G401 (cell line): ENCODE results near the gene TEKTIP1. TPM values are rescaled to one million over a fixed set of nuclear protein-coding genes. Genes with fewer than 3 reads are reported as not detected.

ENCODE experiments used
- DNase-seq: peaks from one replicate; pipeline ENCODE4 v3.0.0-alpha.2; 2015; ENCODE audit warnings: low spot score
- in situ Hi-C: cut with HindIII; loops from 2 replicates; pipeline ENCODE4 v1.10.0; 2016; ENCODE audit warnings: low sequenced_read_pairs, mixed read lengths
- total RNA-seq: library from RNA; depleted of rRNA; stranded (reverse); fragments of >200 nt; shearing (Covaris generic); gene quantifications from 2 replicates; pipeline ENCODE4 v1.2.3, GENCODE V29; 2014

Gene TEKTIP1
- total RNA-seq, 1 experiment from 2014 or later, result not detected

DNA sequence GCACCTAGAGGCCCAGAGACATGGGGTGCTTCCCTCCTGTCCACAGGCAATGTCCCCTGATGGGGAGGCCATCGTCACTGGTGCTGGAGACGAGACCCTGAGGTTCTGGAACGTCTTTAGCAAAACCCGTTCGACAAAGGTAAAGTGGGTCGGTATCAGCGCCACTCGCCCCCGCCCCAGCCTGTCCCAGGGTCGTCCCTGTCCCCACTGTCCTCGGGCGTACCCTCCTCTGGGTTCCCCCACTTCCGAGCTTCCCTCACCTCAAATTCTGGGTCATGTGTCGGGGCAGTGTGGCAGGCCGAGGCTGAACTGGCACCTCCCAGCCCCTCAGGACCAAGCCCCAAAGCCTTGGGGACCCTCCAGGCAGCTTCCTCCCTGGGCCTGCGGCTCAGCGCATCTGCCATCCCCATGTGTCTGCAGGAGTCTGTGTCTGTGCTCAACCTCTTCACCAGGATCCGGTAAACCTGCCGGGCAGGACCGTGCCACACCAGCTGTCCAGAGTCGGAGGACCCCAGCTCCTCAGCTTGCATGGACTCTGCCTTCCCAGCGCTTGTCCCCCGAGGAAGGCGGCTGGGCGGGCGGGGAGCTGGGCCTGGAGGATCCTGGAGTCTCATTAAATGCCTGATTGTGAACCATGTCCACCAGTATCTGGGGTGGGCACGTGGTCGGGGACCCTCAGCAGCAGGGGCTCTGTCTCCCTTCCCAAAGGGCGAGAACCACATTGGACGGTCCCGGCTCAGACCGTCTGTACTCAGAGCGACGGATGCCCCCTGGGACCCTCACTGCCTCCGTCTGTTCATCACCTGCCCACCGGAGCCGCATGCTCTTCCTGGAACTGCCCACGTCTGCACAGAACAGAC is 4.4 kb upstream of the TEKTIP1 start:
- in situ Hi-C loops, result no loop called here

DNA sequence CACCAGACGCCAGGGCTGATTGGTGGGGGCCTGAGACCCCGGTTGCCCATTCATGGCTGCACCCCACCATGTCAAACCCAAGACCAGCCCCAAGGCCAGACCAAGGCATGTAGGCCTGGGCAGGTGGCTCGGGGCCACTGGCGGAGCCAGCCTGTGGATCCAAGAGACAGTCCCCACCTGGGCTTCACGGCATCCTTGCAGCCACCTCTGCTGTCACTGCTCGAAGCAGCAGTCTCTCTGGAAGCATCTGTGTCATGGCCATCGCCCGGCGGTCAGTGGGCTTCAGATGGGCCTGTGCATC is 3.8 kb upstream of the TEKTIP1 start:
- no peak for DNase-seq
- in situ Hi-C loops, result no loop called here

More for the DNA sequence above, 4.4 kb upstream of the TEKTIP1 start:
- DNase-seq, result no peak

DNA sequence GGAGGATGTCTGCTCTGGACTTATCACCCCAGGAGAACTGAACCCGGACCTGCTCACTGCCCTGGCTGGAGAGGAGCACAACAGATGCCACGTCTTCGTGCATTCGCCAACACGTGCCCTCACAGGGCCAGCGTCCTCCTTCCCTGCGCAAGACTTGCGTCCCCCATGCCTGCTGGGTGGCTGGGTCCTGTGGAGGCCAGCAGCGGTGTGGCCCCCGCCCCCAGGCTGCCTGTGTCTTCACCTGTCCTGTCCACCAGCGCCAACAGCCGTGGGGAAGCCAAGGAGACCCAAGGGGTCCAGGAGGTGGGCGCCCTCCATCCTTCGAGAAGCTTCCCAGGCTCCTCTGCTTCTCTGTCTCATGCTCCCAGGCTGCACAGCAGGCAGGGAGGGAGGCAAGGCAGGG is 3.4 kb upstream of the TEKTIP1 start:
- in situ Hi-C loops, result no loop called here
- DNase-seq, result no peak

DNA sequence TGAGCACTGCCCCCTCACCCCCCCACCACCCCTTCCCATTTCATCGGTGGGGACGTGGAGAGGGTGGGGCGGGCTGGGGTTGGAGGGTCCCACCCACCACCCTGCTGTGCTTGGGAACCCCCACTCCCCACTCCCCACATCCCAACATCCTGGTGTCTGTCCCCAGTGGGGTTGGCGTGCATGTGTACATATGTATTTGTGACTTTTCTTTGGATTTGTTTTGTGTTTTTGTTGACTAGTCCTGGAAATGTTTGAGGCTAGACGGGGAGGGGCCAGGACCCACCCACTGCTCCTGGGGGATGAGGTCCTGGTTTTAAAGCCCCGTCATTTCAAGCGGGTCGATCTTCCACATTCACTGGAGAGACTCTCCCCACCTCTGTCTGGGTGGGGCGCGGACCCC is 3.0 kb upstream of the TEKTIP1 start:
- in situ Hi-C loops, result no loop called here

DNA sequence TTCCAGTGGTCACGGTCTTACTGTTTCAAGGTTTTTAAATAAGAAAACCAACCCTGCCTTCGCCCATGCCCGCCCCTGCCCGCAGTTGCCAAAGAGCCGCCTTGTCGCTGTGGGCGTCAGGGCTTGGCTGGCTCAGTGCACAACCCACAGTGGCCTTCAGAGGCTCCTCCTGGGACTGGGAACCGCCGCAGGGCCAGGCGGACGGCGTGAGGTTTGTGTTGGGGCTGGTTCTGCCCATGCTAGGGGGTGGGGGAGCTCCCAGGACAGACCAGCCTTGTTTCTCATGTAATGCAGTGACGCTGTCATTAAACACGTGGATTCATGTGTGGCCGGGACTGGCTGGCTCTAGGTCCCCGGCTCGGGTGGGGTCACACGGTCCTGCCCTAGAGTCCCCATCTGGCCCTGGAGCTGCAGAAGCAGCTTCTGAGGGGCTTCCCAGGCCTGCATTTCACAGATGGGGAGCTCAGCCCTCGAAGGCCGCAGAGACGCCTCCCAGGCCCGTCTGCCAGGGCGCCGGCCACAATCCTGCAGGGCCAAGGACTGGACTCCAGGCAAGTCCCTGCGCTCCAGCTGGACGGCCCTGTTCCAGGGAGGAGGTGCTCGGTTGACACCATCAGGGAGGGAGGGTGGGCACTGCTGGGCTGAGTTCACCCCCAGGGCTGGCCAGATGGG is 2.4 kb upstream of the TEKTIP1 start:
- DNase-seq, result no peak
- in situ Hi-C loops, result no loop called here

More for the DNA sequence above, 3.0 kb upstream of the TEKTIP1 start:
- no peak for DNase-seq

DNA sequence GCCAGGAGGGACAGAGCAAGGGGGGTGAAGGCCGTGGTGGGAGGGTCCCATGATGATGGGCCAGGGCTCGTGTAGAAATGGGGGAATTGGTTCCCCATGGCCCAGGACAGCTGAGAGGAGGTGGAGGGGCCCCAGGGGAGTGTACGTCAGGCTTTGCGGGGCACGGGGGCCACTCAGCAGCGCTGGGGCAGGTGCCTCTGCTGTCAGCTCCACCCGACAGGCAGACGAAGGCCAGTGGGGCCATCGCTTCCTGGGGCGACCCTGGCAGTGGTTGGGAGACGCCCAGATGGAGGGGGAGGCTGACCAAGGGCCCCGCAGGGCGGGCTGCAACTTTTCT is 1.9 kb upstream of the TEKTIP1 start:
- DNase-seq, result no peak

DNA sequence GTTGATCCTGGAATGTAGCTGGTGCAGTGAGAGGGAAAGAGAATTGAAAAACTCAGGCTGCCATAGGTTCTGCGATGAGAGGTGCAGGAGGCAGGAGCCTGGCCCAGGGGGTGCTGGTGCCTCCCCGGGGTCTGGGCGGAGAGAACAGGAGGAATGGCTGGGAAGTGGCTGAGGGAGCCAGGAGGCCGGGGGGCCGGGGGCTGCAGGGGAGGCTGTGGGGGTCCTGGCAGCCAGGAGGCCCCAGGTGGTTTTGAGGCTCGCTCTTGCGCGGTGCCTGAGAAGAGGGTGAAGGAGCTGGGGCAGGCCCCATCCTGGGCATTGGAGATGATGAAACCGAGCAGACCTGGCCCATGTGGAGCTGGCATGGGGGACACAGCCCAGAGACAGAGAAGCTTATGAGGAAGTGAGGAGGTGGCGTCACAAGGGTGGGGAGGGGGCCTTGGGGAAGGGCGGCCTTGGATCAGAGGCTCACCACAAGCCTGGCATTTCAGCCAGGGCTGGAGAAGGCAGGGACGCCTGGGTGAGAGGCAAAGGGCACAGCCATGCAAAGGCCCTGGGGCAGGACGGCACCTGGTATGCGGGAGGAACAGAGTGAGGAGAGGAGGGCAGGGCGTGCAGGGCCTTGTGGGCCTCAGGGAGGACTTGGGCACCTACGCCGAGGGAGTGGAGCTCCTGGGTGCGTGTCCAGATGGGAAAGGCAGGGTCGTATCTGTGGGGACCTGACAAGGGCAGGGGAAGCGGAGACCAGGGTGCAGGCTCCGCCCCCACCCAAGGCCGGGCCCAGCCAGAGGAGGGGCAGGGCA is 1.3 kb upstream of the TEKTIP1 start:
- DNase-seq, result no peak

More for the DNA sequence above, 1.9 kb upstream of the TEKTIP1 start:
- in situ Hi-C loops, result no loop called here

DNA sequence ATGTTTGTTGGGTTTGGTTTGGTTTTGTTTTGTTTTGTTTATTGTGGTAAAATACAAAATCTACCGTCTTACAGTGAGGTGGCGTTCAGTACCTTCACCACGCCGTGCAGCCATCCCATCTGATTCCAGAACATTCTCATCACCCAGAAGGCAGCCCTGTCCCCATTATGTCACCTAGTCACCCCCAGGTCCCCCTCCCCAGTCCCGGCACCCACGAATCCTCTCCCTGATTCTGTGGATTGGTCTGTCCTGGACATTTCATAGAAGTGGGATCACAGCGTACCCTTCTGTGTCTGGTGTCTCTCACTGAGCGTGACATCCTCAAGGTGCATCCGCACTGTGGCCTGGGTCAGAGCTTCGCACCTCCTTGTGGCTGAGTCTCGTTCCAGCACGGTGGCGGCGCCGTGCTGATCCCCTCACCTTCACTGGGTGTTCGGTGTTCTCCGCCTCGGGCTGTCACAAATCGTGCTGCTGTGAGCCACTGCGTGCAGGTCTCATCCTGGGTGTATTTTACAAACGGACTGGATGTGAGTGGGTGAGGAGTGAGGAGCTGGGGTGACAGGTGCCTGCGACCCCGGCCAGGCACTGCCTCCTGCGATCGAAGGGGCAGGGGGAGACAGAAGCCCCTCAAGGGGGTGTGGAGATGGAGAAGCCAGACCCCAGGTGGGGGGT is 580 bp upstream of the TEKTIP1 start:
- DNase-seq, result no peak
- in situ Hi-C loops, result no loop called here

More for the DNA sequence above, 1.3 kb upstream of the TEKTIP1 start:
- in situ Hi-C loops, result no loop called here

DNA sequence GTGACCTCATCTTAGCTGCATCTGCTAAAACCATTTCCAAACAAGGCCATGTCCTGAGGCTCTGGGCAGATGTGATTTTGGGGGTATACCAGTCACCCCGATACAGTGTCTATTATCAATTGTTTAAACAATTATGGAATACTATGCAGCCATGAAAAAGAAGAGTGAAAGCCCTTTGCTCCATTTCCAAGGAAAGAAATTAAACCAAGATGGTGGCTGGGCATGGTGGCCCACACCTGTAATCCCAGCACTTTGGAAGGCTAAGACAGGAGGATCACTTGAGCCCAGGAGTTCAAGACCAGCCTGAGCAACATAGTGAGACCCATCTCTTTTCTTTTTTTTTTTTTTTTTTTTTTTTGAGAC is 763 bp downstream of the TEKTIP1 start:
- in situ Hi-C loops, result no loop called here
- no peak for DNase-seq

DNA sequence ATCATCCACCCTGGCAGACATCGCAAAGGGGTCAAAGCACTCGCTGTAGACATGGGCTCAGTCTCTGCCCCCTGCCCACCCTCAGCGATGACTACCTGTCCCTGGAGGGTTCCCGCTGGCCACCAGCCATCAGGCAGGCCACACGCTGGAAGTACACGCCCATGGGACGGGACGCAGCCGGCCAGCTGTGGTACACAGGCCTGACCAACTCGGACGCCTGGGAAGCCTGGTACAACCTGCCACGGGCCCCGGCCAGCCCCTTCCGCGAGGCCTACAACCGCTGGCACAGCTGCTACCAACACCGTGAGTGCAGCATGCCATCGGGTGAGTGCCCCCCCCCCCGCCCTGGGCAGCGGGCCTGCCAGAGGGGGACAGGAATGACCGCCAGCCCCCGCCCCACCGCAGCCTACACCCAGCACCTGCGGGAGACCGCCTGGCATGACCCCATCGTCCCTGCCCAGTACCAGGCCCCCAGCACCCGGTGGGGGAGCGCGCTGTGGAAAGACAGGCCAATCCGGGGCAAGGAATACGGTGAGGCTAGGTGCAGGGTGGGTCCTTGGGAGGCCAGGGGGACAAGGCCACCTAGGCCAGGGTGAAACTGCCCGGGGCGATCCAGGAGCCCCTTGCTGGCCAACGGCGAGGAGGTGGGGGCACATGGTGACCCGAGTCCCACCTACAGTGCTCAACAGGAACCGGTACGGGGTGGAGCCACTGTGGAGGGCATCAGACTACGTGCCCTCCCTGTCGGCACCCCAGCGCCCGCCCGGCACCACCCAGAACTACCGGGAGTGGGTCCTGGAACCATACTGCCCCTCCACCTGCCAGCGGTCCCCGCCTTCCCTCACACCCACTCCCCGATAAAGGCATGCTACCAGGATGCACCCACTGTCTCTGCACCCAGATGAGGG is 4.4 kb downstream of the TEKTIP1 start:
- in situ Hi-C loops, result no loop called here
- DNase-seq, result no peak

DNA sequence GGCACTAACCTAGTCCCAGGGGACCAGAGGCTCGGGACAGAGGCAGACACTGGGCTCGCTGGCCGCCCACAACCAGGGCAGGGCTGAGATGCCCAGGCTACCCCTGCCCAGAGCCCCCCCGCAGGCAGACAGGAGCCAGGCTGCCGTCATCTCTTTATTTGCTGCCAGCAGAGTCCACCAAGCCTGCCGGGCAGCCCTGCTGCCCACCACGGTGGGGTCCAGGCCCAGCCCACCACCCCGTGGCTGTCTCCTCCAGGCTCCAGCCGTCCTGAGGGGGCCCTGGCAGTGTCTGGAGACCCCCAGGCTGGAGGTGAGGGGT is 5.0 kb downstream of the TEKTIP1 start:
- no peak for DNase-seq
- in situ Hi-C loops, result no loop called here

DNA sequence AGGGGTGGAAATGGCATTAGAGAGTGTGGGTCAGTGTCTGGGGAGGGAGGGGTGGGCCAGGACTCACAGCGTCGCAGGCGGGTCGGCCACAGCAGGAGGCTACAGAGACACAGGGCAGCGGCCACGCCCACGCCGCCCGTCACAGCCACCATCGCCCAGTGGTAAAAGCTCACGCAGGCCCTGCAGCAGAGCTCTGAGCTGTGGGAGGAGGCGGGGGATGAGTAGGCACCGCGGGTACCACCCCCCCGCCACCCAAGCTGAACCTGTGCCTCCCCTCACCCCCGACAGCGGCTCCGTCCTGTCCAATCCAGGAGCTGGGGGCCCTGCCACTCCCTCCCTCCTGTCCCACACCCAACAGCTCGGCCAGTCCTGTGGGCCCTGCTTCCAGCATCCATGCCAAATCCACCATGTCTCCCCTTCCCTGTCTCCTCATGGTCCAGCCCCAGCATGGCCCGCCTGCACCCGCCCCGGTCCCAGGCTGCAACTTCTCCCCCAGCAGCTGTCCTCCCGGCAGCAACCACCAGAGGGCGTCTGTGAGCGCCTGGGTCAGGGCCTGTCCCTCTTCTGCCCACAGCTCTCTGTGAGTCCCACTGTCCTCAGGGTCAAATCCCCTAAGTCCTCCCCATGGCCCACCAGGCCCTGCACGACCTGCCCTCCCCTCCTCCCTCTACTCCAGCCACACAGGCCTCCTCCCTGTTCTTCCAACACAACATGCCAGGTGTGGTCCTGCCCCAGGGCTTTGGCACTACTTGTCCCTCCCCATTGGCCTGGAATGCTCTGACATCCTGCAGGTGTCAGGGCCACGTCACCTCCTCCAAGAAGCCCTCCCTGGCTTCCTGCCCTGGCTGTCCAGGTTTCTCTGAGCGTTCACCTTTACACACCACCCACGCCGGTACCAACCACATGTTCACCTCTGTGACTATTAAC is 6.0 kb downstream of the TEKTIP1 start:
- peak; percentile 51 for DNase-seq
- in situ Hi-C loops, result no loop called here

DNA sequence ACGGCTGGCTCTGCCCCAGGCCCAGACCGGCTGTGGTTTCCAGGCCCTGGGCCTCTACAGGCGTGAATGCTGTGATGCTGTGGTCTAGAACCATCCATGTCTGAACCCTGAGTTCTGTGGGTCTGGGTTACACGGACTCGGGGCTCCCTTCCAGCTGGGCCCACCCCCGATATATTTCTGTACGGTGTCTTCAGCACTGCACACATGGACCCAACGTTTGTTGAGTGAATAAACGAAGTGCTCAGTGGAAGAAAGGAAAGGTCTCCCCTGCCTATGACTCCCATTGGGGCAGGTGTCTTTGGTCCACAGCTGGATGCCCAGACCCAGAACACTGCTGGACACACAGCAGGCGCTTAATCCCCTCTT is 6.7 kb downstream of the TEKTIP1 start:
- no peak for DNase-seq
- in situ Hi-C loops, result no loop called here

DNA sequence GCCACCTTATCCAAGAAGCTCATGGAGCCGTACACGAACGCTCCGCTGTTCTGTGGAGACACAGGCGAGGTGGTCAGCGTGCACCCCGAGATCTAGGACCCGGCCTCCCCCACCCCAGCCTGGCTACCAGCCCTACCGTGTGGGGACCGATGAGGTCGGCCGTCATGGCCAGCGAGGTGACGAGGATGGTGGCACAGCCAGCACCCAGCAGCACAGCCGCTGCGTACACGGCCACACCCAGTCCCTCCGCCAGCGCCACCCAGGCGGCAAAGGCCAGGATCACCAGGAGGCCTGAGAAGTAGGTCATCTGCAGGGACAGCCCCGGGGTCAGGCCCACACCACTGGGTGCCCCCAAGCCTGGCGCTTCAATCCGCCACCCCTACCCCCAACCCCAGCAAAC is 7.1 kb downstream of the TEKTIP1 start:
- in situ Hi-C loops, result no loop called here
- no peak for DNase-seq

DNA sequence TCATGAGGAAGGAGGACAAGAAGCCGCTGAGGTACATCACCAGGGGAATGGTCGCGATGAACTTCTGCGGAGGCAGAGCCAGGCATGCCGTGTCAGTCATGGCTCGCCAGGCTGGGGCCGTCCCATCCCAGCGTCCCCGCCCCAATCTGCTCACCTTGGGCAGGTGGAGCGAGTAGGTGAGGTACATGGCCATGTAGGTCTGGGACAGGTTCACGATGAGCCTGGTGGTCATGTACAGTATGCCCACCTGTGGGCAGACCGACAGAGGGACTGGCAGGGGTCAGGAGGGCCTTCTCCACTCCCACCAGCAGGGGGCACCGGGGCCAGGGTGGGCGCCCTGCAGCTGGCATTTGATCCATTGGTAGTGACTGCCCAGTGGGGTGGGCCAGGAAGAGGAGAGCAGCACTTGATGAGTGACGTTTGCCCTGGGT is 8.3 kb downstream of the TEKTIP1 start:
- no peak for DNase-seq
- in situ Hi-C loops, result no loop called here

DNA sequence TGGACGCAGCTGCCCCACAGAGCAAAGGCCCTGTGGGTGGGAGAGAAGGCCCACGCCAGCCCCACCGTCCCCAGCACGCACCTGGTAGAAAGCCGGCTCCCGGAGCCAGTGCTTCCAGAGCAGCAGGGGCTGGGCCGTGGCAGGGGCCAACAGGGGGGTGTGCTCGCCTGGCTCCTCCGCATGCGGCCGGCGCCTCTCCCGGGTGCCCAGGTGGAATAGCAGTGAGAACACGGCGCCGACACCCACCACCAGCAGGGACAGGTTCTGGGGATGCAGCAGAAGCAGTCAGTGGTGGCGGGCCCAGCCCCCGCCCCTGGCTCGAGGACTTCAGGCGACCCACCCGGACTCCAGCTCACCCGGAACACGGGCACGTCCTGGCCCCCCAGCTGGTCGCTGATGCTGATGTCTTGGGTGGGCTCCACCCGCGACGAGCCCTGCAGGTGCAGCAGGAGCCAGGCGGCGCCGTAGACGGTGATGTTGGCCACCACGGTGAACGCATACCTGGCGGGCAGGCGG is 8.9 kb downstream of the TEKTIP1 start:
- DNase-seq, result no peak
- in situ Hi-C loops, result no loop called here

DNA sequence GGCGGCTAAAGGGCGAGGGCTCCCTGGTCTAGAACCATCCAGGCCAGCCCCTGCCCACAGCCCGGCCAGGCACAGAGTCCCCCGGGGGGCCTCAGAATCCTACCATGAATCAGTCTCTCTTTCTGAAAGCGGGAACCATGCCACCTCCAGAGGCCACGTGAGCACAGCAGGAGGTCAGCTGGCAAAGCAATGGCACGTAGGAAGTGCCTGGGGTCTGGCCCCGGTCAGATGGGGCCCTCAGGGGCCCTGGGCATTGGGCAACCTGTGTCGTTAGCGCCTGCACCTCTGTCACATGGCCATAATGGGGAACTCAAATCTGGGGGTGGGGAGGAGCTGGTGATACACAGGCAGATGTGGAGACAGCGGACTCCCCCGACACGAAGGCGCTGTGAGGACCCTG is 9.6 kb downstream of the TEKTIP1 start:
- in situ Hi-C loops, result no loop called here
- DNase-seq, result no peak

DNA sequence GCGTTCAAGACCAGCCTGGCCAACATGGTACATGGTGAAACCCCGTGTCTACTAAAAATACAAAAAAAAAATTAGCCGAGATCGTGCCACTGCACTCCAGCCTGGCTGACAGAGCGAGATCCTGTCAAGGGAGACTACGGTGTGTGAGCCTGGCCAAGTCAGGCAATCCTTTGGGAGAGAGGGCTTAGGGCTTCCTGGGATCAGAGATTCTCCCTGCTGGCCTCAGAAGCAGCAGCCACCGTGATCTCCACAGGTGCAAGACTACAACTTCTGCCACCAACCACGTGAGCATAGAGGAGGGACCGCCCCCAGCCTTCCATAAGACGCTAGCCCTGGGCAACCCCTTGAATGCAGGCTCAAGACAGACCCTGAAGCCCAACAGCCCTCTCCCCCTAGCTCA is 10.8 kb downstream of the TEKTIP1 start:
- in situ Hi-C loops, result no loop called here
- no peak for DNase-seq
